Iris pigment epithelial cell (primary cell): ENCODE data around the gene ANKRD53.

Source experiments
- DNase-seq: peaks from one replicate; pipeline ENCODE4 v3.0.0-alpha.2; 2011; ENCODE audit warnings: low read depth

Gene ANKRD53

DNA sequence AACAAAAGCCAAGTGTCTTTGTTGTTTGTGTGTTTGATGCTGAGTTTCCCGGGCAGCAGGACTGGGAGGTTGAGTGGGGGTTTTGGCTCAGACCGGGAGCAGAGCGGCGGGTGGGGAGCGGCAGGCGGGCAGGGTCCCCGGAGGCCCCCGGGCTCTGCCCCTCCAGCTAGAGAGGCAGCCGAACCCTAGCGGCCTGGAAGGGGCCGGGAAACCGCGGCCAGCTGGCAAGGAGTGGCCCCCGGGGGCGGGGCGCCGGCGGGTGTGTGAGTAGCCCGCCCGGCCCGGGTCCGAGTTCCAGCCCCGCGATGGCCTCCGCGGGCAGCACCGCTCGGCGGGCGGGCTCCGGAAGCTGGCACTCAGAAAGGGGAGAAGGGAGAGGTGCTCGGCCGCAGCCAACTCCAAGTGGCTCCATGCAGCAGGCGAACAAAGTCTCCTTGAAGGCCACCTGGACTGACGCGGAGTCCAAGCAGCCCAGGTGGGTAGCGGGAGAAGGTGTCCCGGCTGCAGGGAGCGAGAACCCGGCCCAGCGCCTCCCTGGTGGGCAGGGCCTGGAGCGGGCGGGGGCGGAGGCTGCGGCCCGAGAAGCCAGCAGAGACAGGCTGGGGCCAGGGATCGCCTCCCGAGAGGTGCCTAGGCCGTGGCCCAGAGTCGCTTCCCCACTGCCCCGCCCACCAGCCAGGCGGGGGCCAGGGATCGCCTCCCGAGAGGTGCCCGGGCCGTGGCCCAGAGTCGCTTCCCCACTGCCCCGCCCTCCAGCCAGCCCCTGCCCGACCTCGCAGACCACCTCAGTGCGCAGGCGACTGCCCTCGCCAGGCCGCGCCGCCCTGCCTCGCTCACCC, at the start of gene ANKRD53:
TSS of gene ANKRD53 (plus strand) at position 290 of the 839 bp plus-strand sequence. CDS start at position 306, 16 bp downstream.
- peak; percentile 31 for DNase-seq

- no peak for DNase-seq
Observed at GRCh38 chr2:70930371-70931329, 47.8 kb upstream of the ANKRD53 start.

- DNase-seq = no peak
Observed at GRCh38 chr2:70931376-70932000, 46.9 kb upstream of the ANKRD53 start.

- no peak for DNase-seq
Observed at GRCh38 chr2:70932631-70933230, 45.7 kb upstream of the ANKRD53 start.

DNA sequence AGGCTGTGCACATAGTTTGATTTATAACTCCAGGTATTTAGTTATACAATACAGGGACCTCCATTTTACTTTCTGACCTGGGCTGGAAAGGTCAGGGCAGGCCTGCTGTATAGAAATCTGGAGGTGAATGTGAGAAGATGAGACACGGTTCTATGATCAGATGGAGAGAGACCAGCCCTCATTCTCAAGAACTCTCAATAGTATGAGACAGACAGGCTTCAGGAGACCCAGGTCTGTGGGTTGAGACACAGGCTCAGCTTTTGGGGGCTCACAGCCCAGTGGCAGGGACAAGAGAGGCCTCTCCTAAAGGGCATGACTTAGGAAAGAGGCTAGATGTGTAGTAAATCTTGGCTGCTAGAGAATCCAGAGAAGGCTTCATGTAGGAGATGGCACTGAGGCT, 43.4 kb upstream of the ANKRD53 start:
- DNase-seq = no peak

GRCh38 chr2:70935468-70936164, 42.8 kb upstream of the ANKRD53 start, which contains the start of gene ATP6V1B1:
Gene ATP6V1B1 (plus strand): TSS chr2:70935900. CDS start chr2:70935955, 55 bp downstream.
- DNase-seq = no peak

GRCh38 chr2:70936165-70936978, 42.1 kb upstream of the ANKRD53 start:
- DNase-seq = no peak

DNA sequence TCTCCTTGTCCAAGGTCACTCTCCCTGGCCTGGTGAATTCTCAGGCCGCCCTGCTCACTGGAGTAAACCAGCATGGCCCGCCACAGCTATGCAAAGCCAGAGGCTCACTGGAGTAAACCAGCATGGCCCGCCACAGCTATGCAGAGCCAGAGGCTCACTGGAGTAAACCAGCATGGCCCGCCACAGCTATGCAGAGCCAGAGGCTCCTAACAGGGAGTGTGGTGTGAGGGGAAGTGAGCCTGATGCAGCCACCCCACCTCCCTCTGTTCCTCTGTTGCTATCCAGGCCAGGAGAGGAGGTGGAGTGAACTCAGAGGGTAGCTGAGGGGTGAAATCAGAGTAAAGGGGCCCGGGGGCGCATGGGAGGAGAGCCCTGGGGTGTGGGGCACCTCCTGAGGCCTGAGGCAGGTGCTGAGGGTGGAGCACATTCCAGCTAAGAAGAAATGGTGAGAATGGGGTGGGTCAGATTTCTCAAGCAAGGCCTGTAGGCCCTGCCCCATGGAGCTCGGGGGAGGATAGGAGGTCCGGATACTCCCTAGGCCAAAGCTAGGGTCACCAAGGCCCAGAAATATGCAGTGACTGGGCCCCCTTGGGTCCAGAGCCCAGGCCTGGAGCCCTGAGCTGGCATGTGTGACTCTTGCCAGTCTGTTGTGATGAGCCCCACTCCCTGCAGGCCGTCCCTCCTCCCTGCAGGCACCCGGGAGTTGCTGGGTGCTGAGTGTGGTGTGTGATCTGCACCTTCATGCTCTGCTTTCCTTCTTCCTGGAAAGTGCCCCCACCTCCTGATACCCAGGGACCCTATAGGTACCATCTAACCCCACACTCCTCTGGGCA, 41.2 kb upstream of the ANKRD53 start:
- DNase-seq = no peak

GRCh38 chr2:70937866-70938585, 40.4 kb upstream of the ANKRD53 start:
- DNase-seq = no peak

GRCh38 chr2:70938586-70938950, 39.9 kb upstream of the ANKRD53 start:
- no peak for DNase-seq

GRCh38 chr2:70939001-70939838, 39.2 kb upstream of the ANKRD53 start:
- no peak for DNase-seq

DNA sequence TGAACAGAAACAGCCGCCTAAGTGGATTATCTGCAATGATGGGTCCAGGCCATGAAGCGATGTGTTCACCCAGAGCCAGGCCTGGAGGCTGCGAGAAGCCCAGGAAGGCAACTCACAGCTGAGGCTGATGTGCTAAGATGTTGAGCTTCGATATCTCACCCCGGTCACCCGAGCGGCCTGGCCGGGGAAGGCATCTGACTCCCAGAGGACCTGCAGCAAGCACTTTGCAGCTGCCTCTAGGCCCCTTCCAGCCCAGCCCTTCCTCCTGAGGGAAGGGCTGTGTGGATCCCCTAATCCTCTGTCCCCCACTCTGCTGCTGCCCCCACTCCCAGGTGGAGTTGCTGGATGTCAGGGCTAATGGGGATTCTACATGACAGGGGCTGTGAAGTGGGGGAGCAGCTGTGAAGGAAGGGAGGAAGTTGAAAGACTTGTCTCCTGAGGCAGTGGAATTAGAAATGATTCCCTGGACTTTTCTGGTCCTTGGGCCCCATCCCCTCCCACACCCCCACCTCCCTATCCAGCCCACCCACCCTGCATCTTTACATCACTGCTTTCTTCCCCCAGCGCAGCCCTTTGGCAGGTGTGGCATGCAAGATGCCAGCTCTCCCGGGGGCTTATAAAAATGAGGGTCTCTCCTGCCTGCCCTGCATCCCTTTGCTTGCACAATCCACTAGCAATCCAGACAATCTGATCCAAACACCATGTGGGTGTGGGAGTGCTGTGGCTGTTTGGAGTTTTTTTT, 38.4 kb upstream of the ANKRD53 start:
- no peak for DNase-seq

DNA sequence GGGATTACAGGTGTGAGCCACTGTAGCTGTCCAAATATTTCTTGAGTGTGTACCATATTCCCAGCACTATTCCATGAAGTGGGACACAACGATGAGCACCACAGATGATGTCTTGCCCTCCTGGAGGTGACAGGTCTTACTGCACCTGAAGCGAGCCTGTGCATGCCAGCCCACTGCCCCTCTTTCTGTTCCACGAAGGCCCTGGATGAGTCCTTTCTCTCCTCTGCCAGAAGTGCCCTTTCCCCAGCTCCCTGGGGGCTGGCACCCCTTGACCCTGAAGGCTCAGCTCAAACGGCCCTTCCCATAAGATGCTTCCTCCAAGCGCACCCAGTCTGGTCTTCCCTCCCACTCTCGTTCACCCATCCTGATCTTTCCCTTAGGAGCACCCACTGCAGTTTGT, 37.2 kb upstream of the ANKRD53 start:
- DNase-seq = no peak

DNA sequence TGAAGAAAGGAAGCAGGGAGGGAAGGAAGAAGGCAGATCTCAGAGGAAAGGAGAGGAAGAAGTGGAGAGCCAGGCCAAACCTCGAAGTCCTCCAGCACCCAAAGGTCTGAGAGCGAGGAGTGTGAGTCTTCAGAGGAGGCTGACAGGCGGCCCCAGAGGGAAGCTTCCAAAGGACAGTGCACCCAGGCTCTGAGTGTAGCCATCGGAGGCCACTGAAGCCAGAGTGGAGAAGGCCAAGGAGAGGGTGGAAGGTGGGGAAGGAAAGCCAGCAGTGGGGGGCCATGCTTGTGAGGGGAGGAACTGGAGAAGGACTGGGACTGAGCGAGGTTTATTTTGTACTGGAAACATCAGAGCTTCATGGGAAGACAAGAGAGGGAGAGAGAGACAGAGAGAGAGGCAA, 36.7 kb upstream of the ANKRD53 start:
- no peak for DNase-seq

DNA sequence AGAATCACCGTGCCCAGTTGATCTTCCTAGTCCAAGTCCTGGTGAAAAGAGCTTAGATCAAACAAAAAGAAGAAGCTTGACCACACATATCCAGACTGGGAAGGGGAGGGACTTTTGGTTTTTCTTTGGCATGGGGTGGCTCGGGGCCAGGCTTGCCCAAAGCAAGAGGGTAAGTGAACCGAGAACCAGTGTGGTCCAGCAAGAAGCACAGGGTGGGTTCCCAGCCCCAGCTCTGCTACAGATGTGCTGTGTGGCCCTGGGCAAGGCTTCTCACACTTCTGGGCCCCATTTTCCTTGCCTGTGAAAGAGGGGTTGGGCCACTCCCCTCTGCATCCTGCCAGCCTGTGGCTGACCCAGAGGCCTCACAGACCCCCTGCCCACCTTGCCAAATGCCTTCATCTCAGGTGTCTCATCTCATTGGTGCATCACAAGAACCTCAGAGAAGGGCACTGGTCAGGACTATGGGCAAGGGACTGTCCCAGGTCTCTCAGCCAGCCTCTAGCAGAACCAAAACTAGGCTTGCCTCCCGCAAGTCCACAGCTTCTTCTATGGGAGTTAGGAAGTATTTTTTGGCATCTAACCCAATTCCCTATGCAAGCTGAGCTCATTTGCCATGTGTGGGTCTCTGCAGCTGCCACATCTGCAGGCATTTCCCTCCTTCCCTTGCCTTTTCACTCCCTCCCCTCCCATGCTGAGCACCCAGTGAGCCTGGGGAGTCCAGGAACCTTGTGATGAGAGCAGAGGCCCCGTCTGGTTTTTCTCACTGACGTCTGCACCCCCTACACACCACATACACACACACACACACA, 35.8 kb upstream of the ANKRD53 start:
- DNase-seq = no peak

DNA sequence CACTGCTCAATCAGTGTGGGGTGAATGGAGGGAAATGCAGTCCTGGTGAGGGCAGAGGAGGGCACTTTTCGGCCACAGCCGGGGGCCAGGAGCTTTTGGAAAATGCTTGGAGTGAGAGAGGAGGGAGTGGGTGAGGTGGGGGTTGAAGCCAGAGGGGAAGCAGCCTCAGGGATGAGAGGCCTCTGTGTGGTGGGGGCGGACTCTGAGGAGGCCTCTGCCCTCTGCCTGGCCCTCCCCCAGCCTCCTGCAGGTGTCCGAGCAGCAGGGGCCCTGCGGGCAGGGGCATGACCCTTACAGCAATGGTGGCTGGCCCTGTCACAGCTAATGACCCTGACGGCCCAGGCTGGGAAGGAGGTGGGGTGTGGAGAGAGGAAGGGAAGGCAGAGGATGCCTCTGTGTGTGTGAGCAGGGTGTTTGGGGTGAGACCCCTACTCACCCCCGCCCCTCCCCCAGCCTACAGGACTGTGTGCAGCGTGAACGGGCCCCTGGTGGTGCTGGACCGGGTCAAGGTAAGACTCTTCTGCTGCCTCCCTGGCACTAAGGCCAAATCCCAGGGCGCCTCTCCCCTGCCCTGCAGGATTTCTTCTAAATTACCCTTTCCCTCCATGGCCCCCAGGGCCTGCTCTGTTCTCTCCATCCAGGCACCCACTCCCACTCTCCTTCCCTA, 35.1 kb upstream of the ANKRD53 start:
- DNase-seq = no peak
